NCI-H1417 treated with DMSO at 0.1 percent for 48 hours (cell line): ENCODE results near the gene PAGE5.

Experiments used
- DNase-seq: peaks from one replicate; lab custom pipeline; 2025; lab: John Stamatoyannopoulos, UW

Gene PAGE5

DNA sequence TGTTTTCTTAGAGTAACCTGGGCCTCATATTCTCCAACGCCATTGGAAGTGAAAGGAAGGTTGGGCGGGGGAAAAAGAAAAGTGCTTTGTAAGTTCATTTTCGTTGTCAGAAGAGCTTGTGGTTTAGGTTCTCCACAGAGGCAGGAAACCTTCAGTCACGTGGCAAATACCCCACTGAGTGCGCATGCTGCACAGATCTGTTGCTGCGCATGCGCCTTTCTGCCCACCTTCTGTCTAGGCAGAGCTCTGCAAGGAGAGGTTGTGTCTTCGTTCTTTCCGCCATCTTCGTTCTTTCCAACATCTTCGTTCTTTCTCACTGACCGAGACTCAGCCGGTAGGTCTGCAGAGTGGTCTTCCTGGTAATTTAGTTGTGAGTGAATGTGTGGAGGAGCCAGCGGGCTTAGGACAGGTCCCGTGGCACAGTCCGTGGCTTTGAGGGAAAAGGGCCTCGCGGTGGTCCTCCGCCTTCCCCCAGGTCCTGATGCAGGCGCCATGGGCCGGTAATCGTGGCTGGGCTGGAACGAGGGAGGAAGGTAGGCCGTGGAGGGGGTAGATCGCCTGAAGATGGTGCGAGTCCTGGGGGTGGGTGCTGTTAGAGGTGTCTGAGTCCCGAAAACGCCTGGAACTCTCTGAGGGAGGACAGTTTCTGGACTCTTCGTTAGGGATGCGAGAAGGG lies at the start of gene PAGE5:
TSS of gene PAGE5 (plus strand) at position 228 of the 676 bp plus-strand sequence. CDS start 1,037 bp downstream, outside the sequence.
- no peak for DNase-seq

DNA sequence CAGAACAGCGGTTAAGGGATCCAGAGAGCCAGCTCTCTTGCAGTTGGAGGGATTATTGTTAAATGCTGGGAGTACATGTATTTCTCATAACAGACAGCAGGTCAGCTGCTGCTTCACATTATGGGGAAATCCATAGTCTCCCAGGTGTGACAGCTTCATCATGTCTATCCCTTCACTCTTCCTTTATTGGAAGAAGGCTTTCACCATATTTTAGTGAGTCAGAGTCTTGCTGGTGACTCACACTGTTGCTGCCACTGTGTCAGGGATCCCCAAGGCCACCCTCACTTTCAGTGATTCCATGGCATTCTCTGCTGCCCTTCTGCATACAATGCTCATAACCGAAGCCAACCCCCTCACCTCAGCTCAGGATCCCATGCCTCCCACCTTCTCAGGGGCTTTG lies 32.9 kb upstream of the PAGE5 start:
- no peak for DNase-seq

DNA sequence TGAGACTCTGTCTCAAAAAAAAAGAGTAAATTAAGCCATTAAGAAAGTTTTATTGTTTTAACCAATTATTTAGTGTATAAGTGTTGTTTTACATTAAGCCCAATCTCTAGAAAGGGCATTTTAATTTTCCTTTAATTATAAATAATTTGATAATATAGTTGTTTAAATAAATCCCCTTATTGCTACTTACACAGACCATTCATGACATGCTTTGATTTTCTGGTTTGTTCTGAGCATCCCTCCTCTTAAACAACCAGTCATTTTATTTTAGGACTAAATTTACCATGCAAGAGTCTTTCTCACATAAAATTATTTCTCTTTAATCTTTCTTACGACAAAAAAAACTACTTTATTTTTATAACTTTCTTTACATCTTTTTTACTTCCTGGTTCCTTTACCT lies 23.5 kb upstream of the PAGE5 start:
- DNase-seq = no peak

DNA sequence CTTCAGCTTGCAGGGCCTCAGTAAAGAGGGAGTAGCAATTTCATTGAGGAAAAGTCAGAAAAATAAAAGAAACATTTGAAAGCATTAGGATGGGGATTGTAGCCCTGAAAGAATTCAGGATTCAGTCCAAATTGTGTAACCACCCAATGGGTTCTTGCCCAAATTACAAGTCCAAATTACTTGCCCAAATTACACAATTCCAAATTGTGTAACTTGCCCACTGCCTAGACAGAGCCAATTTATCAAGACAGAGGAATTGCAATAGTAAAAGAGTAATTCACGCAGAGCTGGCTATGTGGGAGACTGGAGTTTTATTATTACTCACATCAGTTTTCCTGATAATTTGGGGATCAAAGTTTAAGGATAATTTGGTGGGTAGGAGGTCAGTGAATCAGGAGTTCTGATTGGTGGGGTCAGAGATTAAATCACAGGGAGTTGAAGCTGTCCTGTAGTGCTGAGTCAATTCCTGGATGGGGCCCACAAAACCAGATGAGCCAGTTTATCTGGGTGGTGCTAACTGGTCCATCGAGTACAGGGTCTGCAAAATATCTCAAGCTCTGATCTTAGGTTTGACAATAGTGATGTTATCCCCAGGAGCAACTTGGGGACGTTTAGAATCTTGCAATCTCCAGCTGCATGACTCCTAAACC lies 18.1 kb upstream of the PAGE5 start:
- DNase-seq = no peak

DNA sequence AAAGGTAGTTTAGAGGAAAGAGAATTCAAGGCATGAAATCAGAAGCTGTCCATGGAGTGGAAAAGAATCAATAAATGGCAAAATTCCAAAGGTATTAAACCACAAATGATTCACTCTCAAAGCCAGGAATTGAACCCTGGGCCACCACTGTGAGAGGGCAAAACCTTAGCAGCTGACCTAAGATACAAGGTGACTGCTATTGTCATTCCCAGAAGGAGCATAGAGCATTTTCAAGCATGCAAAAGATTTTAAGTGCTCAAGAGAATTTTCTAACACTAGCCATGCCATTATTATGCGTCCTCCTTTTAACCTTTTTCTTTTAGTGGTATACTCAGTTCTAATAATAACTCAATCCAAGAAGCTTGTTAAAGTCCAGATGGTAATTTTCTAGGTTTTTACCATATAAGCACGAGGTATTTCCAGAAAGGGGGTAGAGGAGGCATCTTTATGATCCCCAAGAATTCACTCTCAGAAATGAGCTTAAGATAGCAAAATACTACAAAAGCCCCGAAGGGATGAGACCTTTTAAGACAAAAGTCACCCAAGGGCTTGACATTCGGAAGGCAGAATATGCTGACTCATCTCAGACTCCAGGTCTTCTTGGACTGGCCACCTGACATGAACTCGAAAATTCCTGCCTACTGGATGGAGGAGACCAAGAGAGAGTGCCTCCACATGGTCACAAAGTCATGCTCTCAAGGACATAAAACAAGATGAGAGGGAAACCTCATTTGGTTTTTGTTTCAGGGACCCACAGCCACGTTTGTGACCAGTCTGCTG lies 13.8 kb upstream of the PAGE5 start:
- DNase-seq = no peak

GRCh38 chrX:55210931-55211677 lies 9.0 kb upstream of the PAGE5 start:
- no peak for DNase-seq

GRCh38 chrX:55213381-55213780 lies 6.8 kb upstream of the PAGE5 start:
- no peak for DNase-seq

GRCh38 chrX:55240788-55241340 lies 20.7 kb downstream of the PAGE5 start:
- DNase-seq = no peak

DNA sequence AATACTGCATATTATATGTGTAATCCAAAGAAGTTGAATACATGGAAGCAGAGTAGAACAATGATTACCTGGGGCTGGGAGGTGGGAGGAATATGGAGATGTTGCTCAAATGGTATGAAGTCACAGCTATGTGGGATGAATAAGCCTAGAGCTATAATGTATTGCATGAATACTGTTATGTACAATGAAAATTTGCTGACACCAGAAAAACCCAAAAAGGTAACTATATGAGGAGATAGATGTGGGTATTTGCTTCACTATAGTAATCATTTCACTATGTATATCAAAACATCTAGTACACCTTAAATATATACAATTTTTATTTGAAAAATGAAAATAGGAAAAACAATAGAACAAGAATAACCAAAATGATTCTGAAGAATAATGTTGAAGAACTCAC lies 33.4 kb downstream of the PAGE5 start:
- no peak for DNase-seq

DNA sequence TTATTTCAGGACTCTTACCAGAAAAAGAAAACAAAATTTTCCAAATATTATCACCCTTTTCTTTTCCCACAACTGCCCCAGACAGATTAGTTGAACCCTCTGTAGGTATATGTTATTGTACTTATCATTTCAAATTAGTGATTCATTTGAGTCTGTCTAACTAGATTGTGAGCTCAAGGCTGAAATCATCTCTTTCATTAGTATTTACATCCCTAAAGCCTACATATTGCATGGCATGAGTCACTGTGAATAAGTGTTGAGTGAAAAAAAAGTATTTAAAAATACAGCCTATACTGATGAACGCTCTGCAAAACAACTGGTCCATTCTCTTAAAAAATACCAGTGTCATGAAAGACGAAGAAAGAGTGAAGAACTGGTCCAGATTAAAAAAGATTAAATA lies 40.7 kb downstream of the PAGE5 start:
- DNase-seq = no peak

DNA sequence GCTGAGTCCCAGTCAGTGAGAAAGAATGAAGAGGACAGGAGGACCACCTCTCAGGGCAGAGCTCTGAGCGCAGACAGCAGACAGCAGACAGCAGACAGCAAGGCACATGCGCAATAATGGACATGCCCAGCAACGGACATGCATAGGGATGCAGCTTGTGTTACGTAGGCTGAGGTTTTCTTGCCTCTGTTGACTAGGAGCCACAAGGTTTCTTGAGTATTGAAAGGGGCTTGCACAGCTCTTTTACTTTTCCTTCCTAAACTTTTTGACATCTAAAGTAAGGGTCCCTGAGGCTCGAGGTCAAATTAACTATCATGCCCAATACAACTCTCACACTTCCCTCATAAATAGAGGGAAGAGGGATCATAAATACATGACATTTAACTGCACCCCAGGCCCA lies 44.7 kb downstream of the PAGE5 start, which contains the start of gene PAGE3:
TSS of gene PAGE3 (minus strand) at position 101 of the 400 bp plus-strand sequence. CDS start 1,013 bp downstream, outside the sequence.
- DNase-seq = no peak
